ENCODE measurements around the gene LMAN2L. TPM values are rescaled to one million over a fixed set of nuclear protein-coding genes. Genes with fewer than 3 reads are reported as not detected.

Gene LMAN2L
- total RNA-seq, 1 donor from 2014 or later, result 15.3 TPM

DNA sequence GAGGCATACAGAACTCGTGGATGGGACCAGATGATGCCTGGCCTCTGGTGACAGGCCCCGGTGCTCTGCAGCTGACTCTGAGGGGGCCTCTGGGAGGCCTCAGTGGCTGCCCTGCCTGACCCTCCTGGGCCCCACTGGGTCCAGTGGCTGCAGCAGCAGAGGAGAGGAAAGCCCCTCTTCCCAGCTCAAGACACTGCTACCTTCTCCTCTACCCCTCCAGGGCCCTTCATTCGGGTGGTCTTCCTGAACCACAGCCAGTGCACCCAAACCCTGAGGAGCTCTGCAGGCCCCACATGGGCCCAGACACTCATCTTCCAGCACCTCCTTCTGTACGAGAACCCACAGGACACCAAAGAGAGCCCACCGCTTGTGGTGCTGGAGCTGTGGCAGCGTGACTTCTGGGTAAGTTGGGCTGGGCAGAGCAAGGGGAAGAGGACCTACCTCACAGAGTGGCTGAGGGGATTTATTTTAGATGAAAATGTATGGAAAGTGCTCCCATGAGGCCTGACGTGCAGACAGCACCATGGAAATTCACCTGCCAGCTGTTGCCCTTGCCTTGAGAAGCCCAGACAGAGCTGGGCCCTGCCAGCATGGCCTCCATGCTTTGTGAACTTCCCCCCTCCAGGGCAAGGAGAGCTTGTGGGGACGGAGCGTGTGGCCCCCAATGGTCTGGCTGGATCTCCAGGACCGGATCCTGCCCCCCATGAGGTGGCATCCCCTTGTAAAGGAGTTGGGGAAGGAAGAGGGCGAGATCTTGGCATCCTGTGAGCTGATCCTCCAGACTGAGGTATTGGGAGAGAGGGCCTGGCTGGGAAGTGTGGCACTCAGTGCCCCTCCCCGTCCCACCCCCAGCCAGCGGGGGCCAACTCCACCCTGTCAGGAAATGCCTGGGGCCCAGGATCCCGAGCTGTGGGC is 46.3 kb downstream of the LMAN2L start:
- H3K27me3 Mint-ChIP-seq (ENCODE audit: low read depth), result no peaks in the 10 kb centered on the region

GRCh38 chr2:96692094-96692971 is 47.5 kb downstream of the LMAN2L start:
- H3K4me1 Mint-ChIP-seq (ENCODE audit: low read depth), result no peaks in the 10 kb centered on the region
- peak; percentile 76 for DNase-seq (ENCODE audit: low spot score)
- no peak overlapping the region for H3K4me3 Mint-ChIP-seq (ENCODE audit: unreplicated experiment)
- H3K36me3 Mint-ChIP-seq (ENCODE audit: low read depth), result no peaks in the 10 kb centered on the region
- H3K27me3 Mint-ChIP-seq (ENCODE audit: low read depth), result no peaks in the 10 kb centered on the region
- TF ChIP-seq, protein P1, sequence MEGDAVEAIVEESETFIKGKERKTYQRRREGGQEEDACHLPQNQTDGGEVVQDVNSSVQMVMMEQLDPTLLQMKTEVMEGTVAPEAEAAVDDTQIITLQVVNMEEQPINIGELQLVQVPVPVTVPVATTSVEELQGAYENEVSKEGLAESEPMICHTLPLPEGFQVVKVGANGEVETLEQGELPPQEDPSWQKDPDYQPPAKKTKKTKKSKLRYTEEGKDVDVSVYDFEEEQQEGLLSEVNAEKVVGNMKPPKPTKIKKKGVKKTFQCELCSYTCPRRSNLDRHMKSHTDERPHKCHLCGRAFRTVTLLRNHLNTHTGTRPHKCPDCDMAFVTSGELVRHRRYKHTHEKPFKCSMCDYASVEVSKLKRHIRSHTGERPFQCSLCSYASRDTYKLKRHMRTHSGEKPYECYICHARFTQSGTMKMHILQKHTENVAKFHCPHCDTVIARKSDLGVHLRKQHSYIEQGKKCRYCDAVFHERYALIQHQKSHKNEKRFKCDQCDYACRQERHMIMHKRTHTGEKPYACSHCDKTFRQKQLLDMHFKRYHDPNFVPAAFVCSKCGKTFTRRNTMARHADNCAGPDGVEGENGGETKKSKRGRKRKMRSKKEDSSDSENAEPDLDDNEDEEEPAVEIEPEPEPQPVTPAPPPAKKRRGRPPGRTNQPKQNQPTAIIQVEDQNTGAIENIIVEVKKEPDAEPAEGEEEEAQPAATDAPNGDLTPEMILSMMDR (IDR thresholded peaks at IDR 0.05), result no peak
- H3K9me3 Mint-ChIP-seq (ENCODE audit: low read depth), result no peaks in the 10 kb centered on the region
- no peak overlapping the region for H3K27ac Mint-ChIP-seq (ENCODE audit: unreplicated experiment)

More for the DNA sequence above, 46.3 kb downstream of the LMAN2L start:
- Mint-ChIP-seq H3K36me3 (ENCODE audit: low read depth) (no peaks in the 10 kb centered on the region), H3K4me1 (ENCODE audit: low read depth) (no peaks in the 10 kb centered on the region), H3K27ac (ENCODE audit: unreplicated experiment) (no peak overlapping the region), H3K9me3 (ENCODE audit: low read depth) (no peaks in the 10 kb centered on the region), H3K4me3 (ENCODE audit: unreplicated experiment) (no peak overlapping the region)
- no peak for DNase-seq (ENCODE audit: low spot score)
- TF ChIP-seq, protein P1 (IDR thresholded peaks at IDR 0.05), result no peak

GRCh38 chr2:96691022-96691612 is 48.7 kb downstream of the LMAN2L start:
- Mint-ChIP-seq H3K4me1 (ENCODE audit: low read depth) (no peaks in the 10 kb centered on the region), H3K27ac (ENCODE audit: unreplicated experiment) (no peak overlapping the region), H3K27me3 (ENCODE audit: low read depth) (no peaks in the 10 kb centered on the region), H3K36me3 (ENCODE audit: low read depth) (no peaks in the 10 kb centered on the region), H3K9me3 (ENCODE audit: low read depth) (no peaks in the 10 kb centered on the region), H3K4me3 (ENCODE audit: unreplicated experiment) (no peak overlapping the region)
- TF ChIP-seq, protein P1 (IDR thresholded peaks at IDR 0.05), result no peak
- no peak for DNase-seq (ENCODE audit: low spot score)

DNA sequence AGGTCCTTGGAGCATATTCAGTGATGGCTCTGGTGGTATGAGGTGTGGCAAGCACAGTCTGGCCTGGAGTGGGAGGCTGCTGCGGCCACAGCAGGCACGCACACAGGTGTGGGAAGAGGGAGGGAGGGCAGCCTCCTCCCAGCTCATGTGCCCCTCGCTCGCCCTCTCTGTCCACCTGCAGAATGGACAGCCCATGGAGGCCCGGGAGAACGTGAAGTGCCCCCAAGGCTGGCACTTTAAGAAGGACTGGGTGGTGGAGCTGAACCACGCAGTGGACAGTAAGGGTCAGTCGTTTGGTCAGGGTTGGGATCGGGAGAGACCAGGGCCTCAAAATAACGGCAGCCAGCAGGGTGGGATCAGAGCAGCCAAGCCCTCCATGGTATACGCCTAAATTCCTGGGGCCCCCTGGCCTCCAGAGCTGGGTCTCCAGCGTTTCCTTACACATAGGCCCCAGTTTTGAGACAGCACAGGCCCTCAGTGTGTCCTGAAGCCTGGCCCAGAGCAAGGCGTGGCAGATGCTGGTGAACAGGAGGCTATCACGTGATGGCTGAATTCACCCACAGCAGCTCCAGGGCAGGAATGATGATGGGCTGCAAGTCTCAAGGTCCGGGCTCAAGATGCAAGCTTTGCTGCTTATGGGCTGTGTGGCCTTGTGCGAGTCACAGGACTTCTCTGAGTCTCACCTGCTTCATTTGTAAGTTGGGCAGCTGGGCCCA is 49.4 kb downstream of the LMAN2L start:
- H3K4me1 Mint-ChIP-seq (ENCODE audit: low read depth), result peaks cover 1% of the 10 kb centered on the region
- no peak overlapping the region for H3K4me3 Mint-ChIP-seq (ENCODE audit: unreplicated experiment)
- no peaks in the 10 kb centered on the region for H3K9me3 Mint-ChIP-seq (ENCODE audit: low read depth)
- H3K27me3 Mint-ChIP-seq (ENCODE audit: low read depth), result no peaks in the 10 kb centered on the region
- H3K27ac Mint-ChIP-seq (ENCODE audit: unreplicated experiment), result no peak overlapping the region
- DNase-seq (ENCODE audit: low spot score), result no peak
- no peaks in the 10 kb centered on the region for H3K36me3 Mint-ChIP-seq (ENCODE audit: low read depth)
- TF ChIP-seq, protein P1 (IDR thresholded peaks at IDR 0.05), result no peak

Measured in chondrocyte (in vitro differentiated cells).